ENCODE results near the gene RHOBTB1.
"Not testable (repeated sequence)": the region's sequence is repeated elsewhere in the genome, so short reads cannot be mapped to it uniquely, and the experiment has no call there.

RHOBTB1 gene

GRCh38 chr10:60865198-60865783 is 78.7 kb downstream of the RHOBTB1 start:
- DNase-seq (ENCODE audit: low spot score), result no peak

- no peak for DNase-seq (ENCODE audit: low spot score)
Observed at GRCh38 chr10:60863796-60864195, 80.2 kb downstream of the RHOBTB1 start.

- no peak for DNase-seq (ENCODE audit: low spot score)
Observed at GRCh38 chr10:60862517-60862916, 81.5 kb downstream of the RHOBTB1 start.

- DNase-seq (ENCODE audit: low spot score), result no peak
Observed at GRCh38 chr10:60856405-60856804, 87.6 kb downstream of the RHOBTB1 start.

- no peak for DNase-seq (ENCODE audit: low spot score)
Observed at GRCh38 chr10:60853637-60854036, 90.3 kb downstream of the RHOBTB1 start.

GRCh38 chr10:60853107-60853506 is 90.9 kb downstream of the RHOBTB1 start:
- no peak for DNase-seq (ENCODE audit: low spot score)

GRCh38 chr10:60849740-60850139 is 94.2 kb downstream of the RHOBTB1 start:
- no peak for DNase-seq (ENCODE audit: low spot score)

- DNase-seq (ENCODE audit: low spot score), result no peak
Observed at GRCh38 chr10:60849217-60849616, 94.8 kb downstream of the RHOBTB1 start.

GRCh38 chr10:60848680-60849079 is 95.3 kb downstream of the RHOBTB1 start:
- DNase-seq (ENCODE audit: low spot score), result no peak

- no peak for DNase-seq (ENCODE audit: low spot score)
Observed at GRCh38 chr10:60848126-60848525, 95.9 kb downstream of the RHOBTB1 start.

- DNase-seq (ENCODE audit: low spot score), result no peak
Observed at GRCh38 chr10:60846173-60846572, 97.8 kb downstream of the RHOBTB1 start.

- DNase-seq (ENCODE audit: low spot score), result no peak
Observed at GRCh38 chr10:60845038-60845437, 98.9 kb downstream of the RHOBTB1 start.

GRCh38 chr10:60842694-60843093 is 101.3 kb downstream of the RHOBTB1 start:
- DNase-seq (ENCODE audit: low spot score), result no peak

- not testable (repeated sequence) for DNase-seq (ENCODE audit: low spot score)
Observed at GRCh38 chr10:60841227-60841626, 102.8 kb downstream of the RHOBTB1 start.

- no peak for DNase-seq (ENCODE audit: low spot score)
Observed at GRCh38 chr10:60835049-60835448, 108.9 kb downstream of the RHOBTB1 start.

- no peak for DNase-seq (ENCODE audit: low spot score)
Observed at GRCh38 chr10:60834401-60834800, 109.6 kb downstream of the RHOBTB1 start.

GRCh38 chr10:60832136-60832535 is 111.8 kb downstream of the RHOBTB1 start:
- DNase-seq (ENCODE audit: low spot score), result not testable (repeated sequence)

- no peak for DNase-seq (ENCODE audit: low spot score)
Observed at GRCh38 chr10:60828489-60828852, 115.5 kb downstream of the RHOBTB1 start.

GRCh38 chr10:60827791-60828488 is 116.0 kb downstream of the RHOBTB1 start:
- no peak for DNase-seq (ENCODE audit: low spot score)

- DNase-seq (ENCODE audit: low spot score), result no peak
Observed at GRCh38 chr10:60825520-60825919, 118.5 kb downstream of the RHOBTB1 start.

GRCh38 chr10:60823324-60823723 is 120.7 kb downstream of the RHOBTB1 start:
- no peak for DNase-seq (ENCODE audit: low spot score)

GRCh38 chr10:60822809-60823208 is 121.2 kb downstream of the RHOBTB1 start:
- no peak for DNase-seq (ENCODE audit: low spot score)

GRCh38 chr10:60821656-60822055 is 122.3 kb downstream of the RHOBTB1 start:
- DNase-seq (ENCODE audit: low spot score), result no peak
